ENCODE measurements around the gene NBEAL1.
"Not testable (repeated sequence)": the region's sequence is repeated elsewhere in the genome, so short reads cannot be mapped to it uniquely, and the experiment has no call there.

The NBEAL1 gene

GRCh38 chr2:203237346-203238238, 222.9 kb downstream of the NBEAL1 start:
- no peak for DNase-seq

GRCh38 chr2:203238292-203238703, 223.6 kb downstream of the NBEAL1 start:
- no peak for DNase-seq

GRCh38 chr2:203238704-203239526, 224.2 kb downstream of the NBEAL1 start, which contains the start of gene CYP20A1:
TSS of gene CYP20A1 (plus strand) at chr2:203239018. CDS start at chr2:203239063, 45 bp downstream.
- DNase-seq = peak; percentile 94

GRCh38 chr2:203240491-203240890, 225.8 kb downstream of the NBEAL1 start:
- no peak for DNase-seq

GRCh38 chr2:203242518-203242917, 227.8 kb downstream of the NBEAL1 start:
- DNase-seq = no peak

- DNase-seq = no peak
Observed at GRCh38 chr2:203246646-203247045, 232.0 kb downstream of the NBEAL1 start.

GRCh38 chr2:203252818-203253217, 238.1 kb downstream of the NBEAL1 start:
- no peak for DNase-seq

GRCh38 chr2:203253422-203254095, 238.9 kb downstream of the NBEAL1 start:
- DNase-seq = not testable (repeated sequence)

GRCh38 chr2:203261326-203262159, 246.9 kb downstream of the NBEAL1 start:
- no peak for DNase-seq

All from NCI-H1436 (cell line).